Spleen (tissue), 7 donors: ENCODE data around the gene INHBE.

ENCODE experiments used
- CTCF ChIP-seq, 11 experiments: fragments of 200-600 bp in 7 of 11; fragments of 450-650 bp in 4 of 11; sonication (generic) in 4 of 11; IDR thresholded peaks in 8 of 11; conservative IDR thresholded peaks in 3 of 11; 1 replicate in 7 of 11; 2 replicates in 4 of 11; pipeline versions ENCODE4 v1.4.0 to v1.8.0; 2016 to 2021; ENCODE audit warnings: antibody characterized with exemption in 11 of 11, inconsistent platforms in 4 of 11, mild to moderate bottlenecking in 1 of 11
- POLR2A ChIP-seq, 3 donors: fragments of 450-650 bp; IDR thresholded peaks; one replicate each; pipeline ENCODE4 v1.5.1; 2017; ENCODE audit warnings: antibody characterized with exemption in 3 of 3, mild to moderate bottlenecking in 1 of 3
- POLR2AphosphoS5 ChIP-seq, 3 donors: sonication (generic); formaldehyde crosslinking; IDR thresholded peaks; one replicate each; pipeline ENCODE4 v1.5.1; 2017; ENCODE audit warnings: antibody characterized with exemption in 3 of 3
- donor health status: DM: no; HTN: no; CAD: no; lungs with moderate emphysema.
- donor health status: DM: no; HTN: no; CAD: no.
- donor health status: DM: no; HTN: no; CAD: no.

- TF ChIP-seq CTCF (IDR thresholded peaks at IDR 0.05 in 8 of 11, conservative IDR thresholded peaks at IDR 0.05 in 3 of 11) (peak; percentile 83 to 97 (median 94)), POLR2A (IDR thresholded peaks at IDR 0.05) (peak in 1 of 3 donors; percentile 30), POLR2AphosphoS5 (IDR thresholded peaks at IDR 0.05) (peak; percentile 61 to 91 (median 82))
Measured at GRCh38 chr12:57462251-57462911, 7.3 kb downstream of the INHBE start.
